WERI-Rb-1 (cell line): Measurements from ENCODE around the gene EIF3K.

Source experiments
- DNase-seq: peaks from one replicate; pipeline ENCODE4 v3.0.0-alpha.2; 2020
- H3K27ac ChIP-seq: fragments of 250-450 bp; sonication (Bioruptor Pico); 2 replicates; pipeline ENCODE4 v1.5.1; 2020; ENCODE audit warnings: mild to moderate bottlenecking, moderate library complexity
- H3K27me3 ChIP-seq: fragments of 250-450 bp; sonication (Bioruptor Pico); 2 replicates; pipeline ENCODE4 v1.5.1; 2021; ENCODE audit warnings: mild to moderate bottlenecking, low read depth, moderate library complexity; ENCODE audit not compliant: insufficient read depth, severe bottlenecking
- H3K36me3 ChIP-seq: fragments of 250-450 bp; sonication (Bioruptor Pico); 2 replicates; pipeline ENCODE4 v1.5.1; 2020; ENCODE audit warnings: mild to moderate bottlenecking, moderate library complexity
- H3K4me3 ChIP-seq: 2 replicates; pipeline ENCODE4 v1.5.1; 2011; ENCODE audit warnings: low read depth, mild to moderate bottlenecking, control low read depth, low read length
- H3K9me3 ChIP-seq: fragments of 250-450 bp; sonication (Bioruptor Pico); 2 replicates; pipeline ENCODE4 v1.5.1; 2021; ENCODE audit warnings: mild to moderate bottlenecking, moderate library complexity; ENCODE audit not compliant: severe bottlenecking
- CTCF ChIP-seq: IDR thresholded peaks from 2 replicates; pipeline ENCODE4 v1.5.1; 2011; ENCODE audit warnings: low read depth, mild to moderate bottlenecking, control low read depth, inconsistent platforms, low read length

Gene EIF3K

GRCh38 chr19:38634757-38635482 lies 15.9 kb downstream of the EIF3K start:
- Histone ChIP-seq H3K27me3 (no peaks in the 10 kb centered on the region), H3K27ac (no peak overlapping the region; the same call in 1 of the 2 replicates), H3K36me3 (peaks cover 48% of the 10 kb centered on the region), H3K4me3 (no peak overlapping the region), H3K9me3 (no peaks in the 10 kb centered on the region)
- peak; percentile 85 for TF ChIP-seq CTCF
- peak; percentile 78 for DNase-seq

- TF ChIP-seq CTCF: no peak
- no peak for DNase-seq
- H3K36me3 ChIP-seq: peaks cover 41% of the 10 kb centered on the region
- no peak overlapping the region for H3K4me3 ChIP-seq
- H3K9me3 ChIP-seq: no peaks in the 10 kb centered on the region
- H3K27me3 ChIP-seq: no peaks in the 10 kb centered on the region
- H3K27ac ChIP-seq: no peak overlapping the region
Observed at GRCh38 chr19:38635483-38636399, 16.8 kb downstream of the EIF3K start.

GRCh38 chr19:38638461-38638860 lies 19.5 kb downstream of the EIF3K start:
- no peak overlapping the region for H3K27ac ChIP-seq
- no peak for TF ChIP-seq CTCF
- no peak for DNase-seq
- no peaks in the 10 kb centered on the region for H3K27me3 ChIP-seq
- H3K36me3 ChIP-seq: peaks cover 26% of the 10 kb centered on the region
- no peaks in the 10 kb centered on the region for H3K9me3 ChIP-seq
- H3K4me3 ChIP-seq: no peak overlapping the region

- no peak for DNase-seq
- Histone ChIP-seq H3K9me3 (no peaks in the 10 kb centered on the region), H3K36me3 (peaks cover 26% of the 10 kb centered on the region), H3K27me3 (no peaks in the 10 kb centered on the region), H3K4me3 (no peak overlapping the region), H3K27ac (no peak overlapping the region)
- TF ChIP-seq CTCF: no peak
Observed at GRCh38 chr19:38639679-38640078, 20.7 kb downstream of the EIF3K start.

- Histone ChIP-seq H3K4me3 (no peak overlapping the region), H3K27ac (no peak overlapping the region), H3K9me3 (no peaks in the 10 kb centered on the region), H3K36me3 (peaks cover 19% of the 10 kb centered on the region), H3K27me3 (no peaks in the 10 kb centered on the region)
- TF ChIP-seq CTCF: no peak
- DNase-seq: no peak
Observed at GRCh38 chr19:38640368-38640767, 21.4 kb downstream of the EIF3K start.
